ENCODE results near the gene FCHSD2. TPM values are rescaled to one million over a fixed set of nuclear protein-coding genes. Genes with fewer than 3 reads are reported as not detected.
A peak's percentile ranks its signal among the peaks of the same experiment; 100 is the strongest.

Gene FCHSD2
- total and polyA plus RNA-seq, 2 donors (not counting 1 experiment from before 2014, with no cell fraction given), result 113 to 189 TPM

GRCh38 chr11:73152086-73152853, 10.2 kb upstream of the FCHSD2 start:
- ATAC-seq (ENCODE audit: low read depth), result peak; percentile 55
- 16% methylated on average over 5 of the region's 6 CpGs for WGBS (ENCODE audit: insufficient coverage)

More at GRCh38 chr11:73152086-73152853, 10.2 kb upstream of the FCHSD2 start:
- Mint-ChIP-seq H3K27me3 (no peaks in the 10 kb centered on the region), H3K4me3 (peak overlapping the region; percentile 67), H3K4me1 (peaks cover 98% of the 10 kb centered on the region), H3K9me3 (ENCODE audit: insufficient read depth) (no peaks in the 10 kb centered on the region), H3K27ac (peak overlapping the region; percentile 98)
- H3K4me3 ChIP-seq (ENCODE audit: control extremely low read depth in 1 of 5, extremely low read depth in 1 of 5, insufficient read depth in 1 of 5, low read depth in 2 of 5, low read length in 4 of 5), result peak overlapping the region in 1 of 5 experiments; percentile 4
- H3K9me3 ChIP-seq (ENCODE audit: control extremely low read depth in 1 of 3, control insufficient read depth in 2 of 3, insufficient read depth in 1 of 3, low read length in 2 of 3), result peaks cover 0 to 8% (median 0%) of the 10 kb centered on the region in 3 donors
- no peak overlapping the region for H3K9ac ChIP-seq (ENCODE audit: low read length)
- peaks cover 99 to 100% of the 10 kb centered on the region in 2 donors for H3K4me1 ChIP-seq (ENCODE audit: control insufficient read depth in 2 of 2, insufficient read depth in 2 of 2, low read length in 2 of 2)
- ChIA-PET POLR2A (interaction anchor here (0.7 to 4.3 kb wide), 4 partner anchors 10 to 237 kb away, joined by 3 to 98 read pairs (median 16); partner anchors contain the start of gene FCHSD2), CTCF (interaction anchor here (1.0 to 21.7 kb wide), 9 partner anchors 9 to 229 kb away, joined by 3 to 271 read pairs (median 4); partner anchors contain the start of gene FCHSD2)
- peak; percentile 80 for DNase-seq
- H4K20me1 ChIP-seq (ENCODE audit: control insufficient read depth, insufficient read depth, low read length, poor library complexity, severe bottlenecking), result no peaks in the 10 kb centered on the region
- no peaks in the 10 kb centered on the region for H3K27me3 ChIP-seq (replicated peaks in 1 of 4; ENCODE audit: control extremely low read depth in 1 of 4, control insufficient read depth in 3 of 4, insufficient read depth in 4 of 4, low read length in 3 of 4)
- TF ChIP-seq EZH2 (IDR thresholded peaks at IDR 0.05; ENCODE audit: borderline replicate concordance, insufficient read depth, low read depth, low read length, poor library complexity, severe bottlenecking), result no peak
- TF ChIP-seq CTCF (IDR thresholded peaks at IDR 0.05), result no peak
- no peak overlapping the region for H2AFZ ChIP-seq (ENCODE audit: insufficient read depth, low read depth, low read length, poor library complexity, severe bottlenecking)
- H3K27ac ChIP-seq (ENCODE audit: low read length in 2 of 2), result peak overlapping the region; percentile 86 to 94
- H3K4me2 ChIP-seq (replicated peaks; ENCODE audit: low read depth, low read length, poor library complexity, severe bottlenecking), result peak overlapping the region; percentile 48
- H3K36me3 ChIP-seq (replicated peaks in 1 of 2; ENCODE audit: control extremely low read depth in 1 of 2, control insufficient read depth in 1 of 2, extremely low read depth in 1 of 2, insufficient read depth in 2 of 2, low read length in 1 of 2), result no peaks in the 10 kb centered on the region
- peaks cover 22% of the 10 kb centered on the region for H3K79me2 ChIP-seq (ENCODE audit: control insufficient read depth, insufficient read depth, low read length)
- intact Hi-C loops (cut with micrococcal nuclease), result loop anchor here (1.0 to 5.0 kb wide), 4 partner anchors 9 to 407 kb away; no protein-coding TSS in a partner anchor

Data from B cell (primary cell).